HepG2 (cell line): ENCODE results near the gene PPP1R9A. TPM values are rescaled to one million over a fixed set of nuclear protein-coding genes. Genes with fewer than 3 reads are reported as not detected.

Experiments used
- ATAC-seq: fragments of 200-7000 bp; cut with Tn5 transposase; 3 replicates; pipeline ENCODE4 v1.9.1; 2020; ENCODE audit warnings: mild to moderate bottlenecking, moderate library complexity
- BruUV-seq: library from RNA; stranded (reverse); fragments of 400-500 nt; replicated peaks from 2 replicates; lab custom pipeline; 2021; lab: Mats Ljungman, UMichigan
- CTCF ChIA-PET: fragments of 300-600 bp; formaldehyde crosslinking; extraction: SDS; loops from one replicate; lab custom pipeline; 2021; ENCODE audit warnings: low total read pairs, inconsistent platforms, low intra/inter-chr PET ratio; lab: Yijun Ruan, JAX
- POLR2A ChIA-PET: fragments of 350-600 bp; sonication (Branson Sonifier 250); formaldehyde crosslinking; loops from one replicate; lab custom pipeline; 2020; ENCODE audit warnings: antibody characterized with exemption, inconsistent platforms; lab: Yijun Ruan, JAX
- DNase-seq: peaks from one replicate; pipeline ENCODE4 v3.0.0-alpha.2; 2015; ENCODE audit warnings: low spot score
- FAIRE-seq: peaks from 3 replicates; lab custom pipeline; 2011; peaks lifted over from hg19 to GRCh38; lab: Jason Lieb, UNC
- H2AFZ ChIP-seq: one replicate; pipeline ENCODE4 v1.6.1; 2011; ENCODE audit warnings: low read length, inconsistent platforms
- H3K27ac ChIP-seq: fragments of 300-600 bp; 3 replicates; pipeline ENCODE4 v1.8.0; 2011; ENCODE audit warnings: mixed run types, mild to moderate bottlenecking, mixed read lengths, low read length, inconsistent platforms; ENCODE audit not compliant: insufficient read depth; ENCODE audit errors: extremely low read length
- H3K27me3 ChIP-seq, 2 experiments: fragments of 200-600 bp in 1 of 2; 2 replicates in 1 of 2; 3 replicates in 1 of 2; pipeline versions ENCODE4 v1.6.0 to v1.8.0; 2011; ENCODE audit warnings: low read length in 2 of 2, mild to moderate bottlenecking in 2 of 2, moderate library complexity in 2 of 2, inconsistent platforms in 1 of 2; ENCODE audit not compliant: insufficient read depth in 2 of 2, control insufficient read depth in 1 of 2
- H3K36me3 ChIP-seq, 2 experiments: fragments of 200-600 bp in 1 of 2; replicated peaks in 1 of 2; 2 replicates in 1 of 2; 3 replicates in 1 of 2; pipeline versions ENCODE4 v1.5.1 to v1.8.0; 2011; ENCODE audit warnings: low read length in 2 of 2, inconsistent platforms in 1 of 2; ENCODE audit not compliant: insufficient read depth in 2 of 2, control insufficient read depth in 1 of 2
- H3K4me1 ChIP-seq: 2 replicates; pipeline ENCODE4 v1.5.1; 2012; ENCODE audit warnings: low read length, inconsistent platforms; ENCODE audit not compliant: insufficient read depth
- H3K4me2 ChIP-seq: 2 replicates; pipeline ENCODE4 v1.6.0; 2011; ENCODE audit warnings: low read depth, low read length, inconsistent platforms
- H3K4me3 ChIP-seq, 3 experiments: fragments of 200-600 bp in 1 of 3; sonication (generic), shearing (Covaris generic) in 1 of 3; replicated peaks in 1 of 3; 2 replicates each; pipeline ENCODE4 v1.5.1; 2011 to 2016; ENCODE audit warnings: low read length in 3 of 3, inconsistent platforms in 2 of 3, low read depth in 2 of 3, mild to moderate bottlenecking in 2 of 3, control low read depth in 1 of 3, mixed read lengths in 1 of 3; ENCODE audit not compliant: insufficient read depth in 1 of 3
- H3K79me2 ChIP-seq: one replicate; pipeline ENCODE4 v1.6.1; 2011; ENCODE audit warnings: low read length, inconsistent platforms; ENCODE audit not compliant: insufficient read depth
- H3K9ac ChIP-seq: 2 replicates; pipeline ENCODE4 v1.6.0; 2011; ENCODE audit warnings: mild to moderate bottlenecking, low read depth, low read length, inconsistent platforms; ENCODE audit not compliant: insufficient read depth
- H3K9me3 ChIP-seq: 2 replicates; pipeline ENCODE4 v1.5.1; 2012; ENCODE audit warnings: mild to moderate bottlenecking, low read length
- H4K20me1 ChIP-seq: 2 replicates; pipeline ENCODE4 v1.6.0; 2011; ENCODE audit warnings: inconsistent platforms, mild to moderate bottlenecking, low read length, moderate library complexity; ENCODE audit not compliant: insufficient read depth
- ARID2 ChIP-seq: sonication (generic); formaldehyde crosslinking; IDR thresholded peaks from 2 replicates; pipeline ENCODE4 v1.8.1; 2022; ENCODE audit warnings: mild to moderate bottlenecking, missing genetic modification reagents, borderline replicate concordance
- ATF7 ChIP-seq, 2 experiments: fragments of 450-650 bp in 1 of 2; sonication (generic) in 1 of 2; formaldehyde crosslinking in 1 of 2; IDR thresholded peaks; 2 replicates each; pipeline versions ENCODE4 v1.4.0 to v1.6.1; 2016 to 2020; ENCODE audit warnings: antibody characterized with exemption in 1 of 2, mild to moderate bottlenecking in 1 of 2, missing genetic modification reagents in 1 of 2
- CREB1 ChIP-seq, 2 experiments: fragments of 450-650 bp in 1 of 2; IDR thresholded peaks; 2 replicates each; pipeline ENCODE4 v1.6.1; 2016 to 2017; ENCODE audit warnings: control low read depth in 1 of 2, mild to moderate bottlenecking in 1 of 2, missing compliant biosample characterization in 1 of 2, missing genetic modification characterization in 1 of 2
- MAFK ChIP-seq, 2 experiments: IDR thresholded peaks in 1 of 2; conservative IDR thresholded peaks in 1 of 2; 2 replicates each; pipeline ENCODE4 v1.6.1; 2011; ENCODE audit warnings: improper control_type of control experiment in 2 of 2, low read length in 2 of 2
- NFRKB ChIP-seq: fragments of 450-650 bp; IDR thresholded peaks from 2 replicates; pipeline ENCODE4 v1.6.1; 2017
- ZNF75D ChIP-seq: sonication (generic); formaldehyde crosslinking; IDR thresholded peaks from 2 replicates; pipeline ENCODE4 v1.8.1; 2023; ENCODE audit warnings: missing genetic modification reagents, mild to moderate bottlenecking, borderline replicate concordance
- WGBS: methylation state at CpG from one replicate; pipeline ENCODE4 v1.1.6; 2017; ENCODE audit warnings: low lambda C conversion rate; 5-methylcytosine and 5-hydroxymethylcytosine counted together
- in situ Hi-C: cut with HindIII; loops from 2 replicates; pipeline ENCODE4 v1.10.0; 2017; ENCODE audit warnings: low pct_unique_long_range_greater_than_20kb; ENCODE audit not compliant: extremely low pct_ligation_motif_present
- intact Hi-C: fragments of 100-400 bp; cut with micrococcal nuclease; formaldehyde crosslinking; loops from one replicate; pipeline ENCODE4 v1.10.0; 2022; ENCODE audit not compliant: unreplicated experiment
- polyA plus RNA-seq, 8 experiments: library from polyadenylated mRNA; depleted of rRNA in 3 of 8; stranded (reverse) in 7 of 8; unstranded in 1 of 8; fragments of >200 nt; fragmentation: Illumina TruSeq in 4 of 8; extraction: Trizol in 4 of 8; gene quantifications; 2 replicates each; pipeline versions ENCODE4 v1.2.1 to v1.2.3, GENCODE V29; 2011 to 2016; ENCODE audit warnings: low read depth in 4 of 8, missing spikeins in 1 of 8, mixed read lengths in 1 of 8; ENCODE audit not compliant: insufficient read depth in 1 of 8
- total RNA-seq, 5 experiments: library from RNA; depleted of rRNA; stranded (reverse); fragments of >200 nt; fragmentation: Illumina TruSeq; extraction: Trizol; gene quantifications; 2 replicates each; pipeline ENCODE4 v1.2.3, GENCODE V29; 2016; ENCODE audit warnings: low read depth in 1 of 5
- TF ChIP-seq, protein P1 (sequence below): sonication (generic); formaldehyde crosslinking; IDR thresholded peaks from 2 replicates; pipeline ENCODE4 v1.4.0; 2020; ENCODE audit warnings: mild to moderate bottlenecking, missing genetic modification reagents

PPP1R9A gene
- total and polyA plus RNA-seq, 2 of the 13 experiments (the other 11 are each of a cell fraction or from before 2014, with no cell fraction given): 11.4 to 31.9 TPM

GRCh38 chr7:94898340-94898739 is 9.1 kb upstream of the PPP1R9A start:
- TF ChIP-seq ARID2 (no peak), CREB1 (IDR thresholded peaks at IDR 0.05) (0 out of 2 replicates have a peak, but pooled peaks have one; percentile 14), CREB1 (CRISPR knock-in tag; IDR thresholded peaks at IDR 0.05) (no peak), NFRKB (no peak), ZNF75D (CRISPR knock-in tag) (no peak), ATF7 (IDR thresholded peaks at IDR 0.05) (peak; percentile 86), ATF7 (CRISPR knock-in tag; IDR thresholded peaks at IDR 0.05) (no peak)
- Histone ChIP-seq H3K4me1 (no peaks in the 10 kb centered on the region), H3K27ac (no peak overlapping the region), H3K9ac (no peak overlapping the region), H4K20me1 (no peaks in the 10 kb centered on the region), H3K36me3 (no peaks in the 10 kb centered on the region), H3K4me3 (no peak overlapping the region), H2AFZ (no peak overlapping the region), H3K79me2 (no peaks in the 10 kb centered on the region), H3K27me3 (peaks cover 2 to 14% of the 10 kb centered on the region in 2 experiments; a peak in 4 of 5 replicates), H3K9me3 (no peaks in the 10 kb centered on the region), H3K4me2 (no peak overlapping the region)
- in situ Hi-C loops (no loop called here), intact Hi-C loops (no loop called here)
- DNase-seq (no peak), FAIRE-seq (no peak), ATAC-seq (no peak)
- ChIA-PET CTCF (no interaction called here), POLR2A (no interaction called here)
- BruUV-seq: no TSS peak

DNA sequence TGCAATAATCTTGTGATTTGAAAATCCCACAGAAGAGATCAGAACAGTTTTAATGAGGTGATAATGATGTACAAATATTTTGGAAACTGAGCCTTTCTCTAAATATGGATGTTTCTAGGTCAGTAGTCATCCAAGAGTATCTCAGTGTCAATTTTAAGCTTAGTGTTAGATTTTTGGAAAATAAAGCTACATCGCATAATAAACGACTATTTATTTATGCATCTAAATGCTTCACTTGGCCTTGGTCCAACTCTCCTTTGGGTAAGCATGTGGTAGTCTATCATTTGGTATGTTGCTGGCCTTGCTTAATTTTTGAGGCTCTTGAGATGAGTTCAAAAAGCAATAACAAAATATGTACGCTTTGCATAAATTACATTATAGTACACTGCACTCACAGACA is 5.4 kb upstream of the PPP1R9A start:
- Histone ChIP-seq H3K36me3 (no peaks in the 10 kb centered on the region), H3K4me2 (no peak overlapping the region), H2AFZ (no peak overlapping the region), H3K27me3 (no peaks in the 10 kb centered on the region; a peak in 1 of 5 replicates), H3K4me1 (peaks cover 10% of the 10 kb centered on the region), H3K79me2 (no peaks in the 10 kb centered on the region), H4K20me1 (no peaks in the 10 kb centered on the region), H3K4me3 (no peak overlapping the region), H3K27ac (no peak overlapping the region), H3K9me3 (no peaks in the 10 kb centered on the region), H3K9ac (no peak overlapping the region)
- BruUV-seq: no TSS peak
- TF ChIP-seq MAFK (conservative IDR thresholded peaks at IDR 0.05 in 1 of 2, IDR thresholded peaks at IDR 0.05 in 1 of 2; ENCODE audit: low read length in 2 of 2): peak in 1 of 2 experiments; percentile 18; a peak in 2 of 4 replicates
- TF ChIP-seq, protein P1, sequence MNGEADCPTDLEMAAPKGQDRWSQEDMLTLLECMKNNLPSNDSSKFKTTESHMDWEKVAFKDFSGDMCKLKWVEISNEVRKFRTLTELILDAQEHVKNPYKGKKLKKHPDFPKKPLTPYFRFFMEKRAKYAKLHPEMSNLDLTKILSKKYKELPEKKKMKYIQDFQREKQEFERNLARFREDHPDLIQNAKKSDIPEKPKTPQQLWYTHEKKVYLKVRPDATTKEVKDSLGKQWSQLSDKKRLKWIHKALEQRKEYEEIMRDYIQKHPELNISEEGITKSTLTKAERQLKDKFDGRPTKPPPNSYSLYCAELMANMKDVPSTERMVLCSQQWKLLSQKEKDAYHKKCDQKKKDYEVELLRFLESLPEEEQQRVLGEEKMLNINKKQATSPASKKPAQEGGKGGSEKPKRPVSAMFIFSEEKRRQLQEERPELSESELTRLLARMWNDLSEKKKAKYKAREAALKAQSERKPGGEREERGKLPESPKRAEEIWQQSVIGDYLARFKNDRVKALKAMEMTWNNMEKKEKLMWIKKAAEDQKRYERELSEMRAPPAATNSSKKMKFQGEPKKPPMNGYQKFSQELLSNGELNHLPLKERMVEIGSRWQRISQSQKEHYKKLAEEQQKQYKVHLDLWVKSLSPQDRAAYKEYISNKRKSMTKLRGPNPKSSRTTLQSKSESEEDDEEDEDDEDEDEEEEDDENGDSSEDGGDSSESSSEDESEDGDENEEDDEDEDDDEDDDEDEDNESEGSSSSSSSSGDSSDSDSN: no peak
- DNase-seq: no peak
- FAIRE-seq: no peak
- in situ Hi-C loops: no loop called here
- intact Hi-C loops: loop anchor here (10.0 kb wide), 1 partner anchor 337 kb away; no protein-coding TSS in a partner anchor
- ChIA-PET CTCF (no interaction called here), POLR2A (no interaction called here)
- WGBS: 70% methylated on average over 3 of the region's 3 CpGs
- no peak for ATAC-seq
